ENCODE data around the gene PRTN3.
"Not testable (repeated sequence)": the region's sequence is repeated elsewhere in the genome, so short reads cannot be mapped to it uniquely, and the experiment has no call there.

PRTN3 gene

GRCh38 chr19:815775-816499 lies 24.9 kb upstream of the PRTN3 start:
- DNase-seq (ENCODE audit: insufficient read length, low spot score): peak; percentile 33
- TF ChIP-seq POLR2A (IDR thresholded peaks at IDR 0.05; ENCODE audit: low read depth, low read length): no peak
- no peak for FAIRE-seq

GRCh38 chr19:816500-816857 lies 24.3 kb upstream of the PRTN3 start:
- no peak for FAIRE-seq
- no peak for TF ChIP-seq POLR2A (IDR thresholded peaks at IDR 0.05; ENCODE audit: low read depth, low read length)
- no peak for DNase-seq (ENCODE audit: insufficient read length, low spot score)

GRCh38 chr19:820212-820611 lies 20.6 kb upstream of the PRTN3 start:
- DNase-seq (ENCODE audit: insufficient read length, low spot score); FAIRE-seq: not testable (repeated sequence)

DNA sequence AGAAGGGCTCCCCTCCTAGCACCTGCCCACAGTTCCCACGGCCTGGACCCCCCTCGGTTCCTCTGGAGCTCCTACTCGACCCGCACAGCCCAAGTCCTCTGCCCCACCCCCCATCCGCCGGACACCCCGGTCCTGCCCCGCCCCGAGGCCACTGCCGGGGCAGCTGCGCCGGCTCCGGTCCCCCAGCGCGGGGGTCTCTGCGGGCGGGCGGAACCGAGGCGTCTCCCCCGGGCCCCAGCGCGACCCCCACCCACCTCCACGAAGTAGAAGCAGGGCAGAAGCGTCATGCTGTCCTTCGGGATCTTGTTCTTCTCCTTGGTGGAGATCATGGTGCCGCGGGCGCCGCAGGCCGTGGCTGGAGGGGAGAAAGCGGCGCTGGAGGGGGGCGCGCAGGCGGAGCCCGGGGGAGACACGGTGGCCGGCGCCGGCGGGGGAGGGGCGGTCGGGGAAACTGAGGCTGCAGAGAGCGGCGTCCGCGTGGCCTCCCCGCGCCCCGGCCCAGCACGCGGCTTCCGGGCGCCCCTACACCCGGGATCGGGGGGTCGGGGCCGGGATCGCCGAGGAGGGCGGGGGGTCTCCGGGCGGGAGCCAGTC lies 19.5 kb upstream of the PRTN3 start:
- FAIRE-seq: no peak
- peak; percentile 52 for DNase-seq (ENCODE audit: insufficient read length, low spot score)
- no peak for TF ChIP-seq POLR2A (IDR thresholded peaks at IDR 0.05; ENCODE audit: low read depth, low read length)

DNA sequence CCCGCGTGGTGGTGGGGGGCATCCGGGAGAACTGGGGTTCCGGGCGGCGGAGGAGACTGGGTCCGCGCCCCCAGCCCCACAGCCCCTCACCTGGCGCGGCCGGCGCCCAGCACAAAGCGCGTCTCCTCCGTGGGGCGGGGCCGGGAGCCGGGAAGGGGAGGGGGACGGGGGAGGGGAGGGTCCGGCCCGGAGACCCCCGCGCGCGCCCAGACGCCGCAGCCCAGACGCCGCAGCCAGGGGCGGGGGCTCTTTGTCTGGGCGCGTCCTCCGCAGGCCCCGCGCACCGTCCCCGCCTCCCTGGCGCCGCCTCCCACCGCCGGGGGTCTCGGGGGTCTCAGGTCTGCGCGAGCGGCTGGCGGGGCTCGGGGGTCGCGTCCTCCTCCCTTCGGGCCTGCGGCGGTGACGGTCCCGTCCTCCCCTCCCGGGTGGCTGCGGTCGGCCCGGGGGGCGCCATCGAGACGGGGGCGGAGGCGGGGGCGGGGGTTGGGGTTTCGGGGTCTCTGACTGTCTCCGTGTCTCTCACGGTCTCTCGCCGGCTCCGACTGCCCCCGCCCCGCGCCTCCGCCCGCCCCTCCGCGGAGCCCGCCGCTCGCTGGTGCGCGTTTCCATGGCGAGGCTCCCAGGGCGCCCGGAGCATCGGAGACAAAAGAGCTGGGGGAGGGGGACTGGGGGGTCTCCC lies 18.8 kb upstream of the PRTN3 start, which contains the start of gene PLPPR3:
PLPPR3 (minus strand) TSS at position 131 of the 679 bp plus-strand sequence. CDS start 396 bp downstream, outside the sequence.
- DNase-seq (ENCODE audit: insufficient read length, low spot score) (peak; percentile 9), FAIRE-seq (no peak)
- TF ChIP-seq POLR2A (IDR thresholded peaks at IDR 0.05; ENCODE audit: low read depth, low read length): no peak

- DNase-seq (ENCODE audit: insufficient read length, low spot score): peak; percentile 96
- peak; percentile 81 for FAIRE-seq
- TF ChIP-seq POLR2A (IDR thresholded peaks at IDR 0.05; ENCODE audit: low read depth, low read length): no peak; the same call in 1 of the 2 replicates
These were observed 17.2 kb upstream of the PRTN3 start for GRCh38 chr19:823565-824121.

DNA sequence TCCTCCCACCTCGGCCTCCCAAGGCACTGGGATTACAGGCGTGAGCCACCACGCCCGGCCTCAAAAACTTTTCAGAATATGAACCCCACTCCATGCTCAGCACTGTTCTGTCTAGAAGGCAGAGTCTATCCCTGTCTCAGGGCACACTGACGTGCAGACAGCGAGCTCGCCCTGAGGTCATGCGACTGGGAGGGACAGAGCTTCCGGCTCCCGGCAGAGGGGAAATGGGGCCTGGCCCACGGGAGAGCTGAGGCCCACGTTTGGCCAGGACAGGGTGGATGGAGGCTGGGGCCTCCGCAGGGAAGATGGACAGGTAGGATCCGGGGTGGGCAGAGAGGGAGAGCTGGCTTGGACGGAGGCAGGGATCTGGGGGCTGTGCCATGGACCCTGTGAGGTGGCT lies 15.9 kb upstream of the PRTN3 start:
- DNase-seq (ENCODE audit: insufficient read length, low spot score) (no peak), FAIRE-seq (no peak)
- no peak for TF ChIP-seq POLR2A (IDR thresholded peaks at IDR 0.05; ENCODE audit: low read depth, low read length)

- DNase-seq (ENCODE audit: insufficient read length, low spot score) (no peak), FAIRE-seq (no peak)
- TF ChIP-seq POLR2A (IDR thresholded peaks at IDR 0.05; ENCODE audit: low read depth, low read length): no peak
These were observed 14.7 kb upstream of the PRTN3 start for GRCh38 chr19:825897-826644.

- TF ChIP-seq POLR2A (IDR thresholded peaks at IDR 0.05; ENCODE audit: low read depth, low read length): no peak
- FAIRE-seq (no peak), DNase-seq (ENCODE audit: insufficient read length, low spot score) (no peak)
These were observed 13.5 kb upstream of the PRTN3 start for GRCh38 chr19:827314-827709.

DNA sequence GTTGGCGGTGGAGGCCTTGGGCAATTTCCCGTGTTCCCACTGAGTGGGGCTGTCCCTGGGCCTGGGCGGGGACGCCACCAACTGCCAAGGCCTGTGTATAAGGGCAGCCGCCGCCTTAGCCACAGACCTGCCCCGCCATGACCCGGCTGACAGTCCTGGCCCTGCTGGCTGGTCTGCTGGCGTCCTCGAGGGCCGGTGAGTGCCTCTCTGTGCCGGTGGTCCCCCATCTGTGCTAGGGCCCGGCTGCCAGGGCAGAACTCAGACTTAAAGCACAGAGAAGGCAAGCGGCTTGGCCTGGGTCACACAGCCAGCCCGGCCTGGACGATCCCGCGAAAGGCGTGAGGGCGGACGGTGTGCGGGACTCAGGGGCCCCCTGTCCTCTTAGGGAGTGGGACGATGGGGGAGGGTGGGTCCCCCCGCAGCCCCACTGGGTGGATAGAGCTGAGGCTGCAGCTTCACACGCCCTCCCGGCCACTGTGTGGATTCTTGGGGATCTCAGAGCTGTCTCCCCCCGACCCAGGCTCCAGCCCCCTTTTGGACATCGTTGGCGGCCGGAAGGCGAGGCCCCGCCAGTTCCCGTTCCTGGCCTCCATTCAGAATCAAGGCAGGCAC lies 13.0 kb upstream of the PRTN3 start, which contains the start of gene AZU1:
AZU1 (plus strand) TSS at position 128 of the 612 bp plus-strand sequence; CDS start at position 138, 10 bp downstream.
- DNase-seq (ENCODE audit: insufficient read length, low spot score): no peak
- FAIRE-seq: no peak
- no peak for TF ChIP-seq POLR2A (IDR thresholded peaks at IDR 0.05; ENCODE audit: low read depth, low read length)

GRCh38 chr19:829129-829758 lies 11.6 kb upstream of the PRTN3 start:
- FAIRE-seq (no peak), DNase-seq (ENCODE audit: insufficient read length, low spot score) (no peak)
- TF ChIP-seq POLR2A (IDR thresholded peaks at IDR 0.05; ENCODE audit: low read depth, low read length): no peak

GRCh38 chr19:831407-832369 lies 9.1 kb upstream of the PRTN3 start:
- DNase-seq (ENCODE audit: insufficient read length, low spot score): no peak
- TF ChIP-seq POLR2A (IDR thresholded peaks at IDR 0.05; ENCODE audit: low read depth, low read length): no peak
- FAIRE-seq: no peak

Measured in H54 (cell line).